ENCODE data around the gene NME9. TPM values are rescaled to one million over a fixed set of nuclear protein-coding genes. Genes with fewer than 3 reads are reported as not detected.

The NME9 gene
- total and polyA plus RNA-seq, 7 donors = 0.23 TPM; not detected in 6

GRCh38 chr3:138260611-138261010, 69.0 kb downstream of the NME9 start:
- intact Hi-C loops (cut with DNase I) = no loop called here
- no peak for DNase-seq
- WGBS, 2 donors = 82 to 83% methylated on average over 1 of the region's 1 CpG
- Histone ChIP-seq H3K4me3 (no peak overlapping the region), H3K4me1 (no peaks in the 10 kb centered on the region), H3K27me3 (no peaks in the 10 kb centered on the region), H3K27ac (no peak overlapping the region), H3K9me3 (no peaks in the 10 kb centered on the region), H3K36me3 (peaks cover 0 to 44% (median 10%) of the 10 kb centered on the region in 4 donors)
- TF ChIP-seq POLR2AphosphoS5 (IDR thresholded peaks at IDR 0.05) (no peak), CTCF (IDR thresholded peaks at IDR 0.05) (no peak), EP300 (IDR thresholded peaks at IDR 0.05) (no peak), POLR2A (IDR thresholded peaks at IDR 0.05) (no peak)

GRCh38 chr3:138259126-138259525, 70.5 kb downstream of the NME9 start:
- WGBS, 2 donors = 83 to 85% methylated on average over 4 of the region's 4 CpGs
- peaks cover 0 to 29% (median 5%) of the 10 kb centered on the region in 4 donors for H3K36me3 ChIP-seq
- H3K4me3 ChIP-seq = no peak overlapping the region
- DNase-seq = no peak
- TF ChIP-seq POLR2AphosphoS5 (IDR thresholded peaks at IDR 0.05) = no peak
- H3K27me3 ChIP-seq = no peaks in the 10 kb centered on the region
- intact Hi-C loops (cut with DNase I) = no loop called here
- H3K27ac ChIP-seq = no peak overlapping the region
- no peaks in the 10 kb centered on the region for H3K9me3 ChIP-seq
- H3K4me1 ChIP-seq = no peaks in the 10 kb centered on the region

GRCh38 chr3:138257986-138258385, 71.7 kb downstream of the NME9 start:
- no peak for DNase-seq
- no peak overlapping the region for H3K27ac ChIP-seq
- no peak for TF ChIP-seq POLR2A (IDR thresholded peaks at IDR 0.05)
- TF ChIP-seq POLR2AphosphoS5 (IDR thresholded peaks at IDR 0.05) = no peak
- TF ChIP-seq EP300 (IDR thresholded peaks at IDR 0.05) = no peak
- TF ChIP-seq CTCF (IDR thresholded peaks at IDR 0.05) = no peak
- WGBS, 2 donors = 93 to 95% methylated on average over 1 of the region's 1 CpG
- intact Hi-C loops (cut with DNase I) = no loop called here
- H3K27me3 ChIP-seq = no peaks in the 10 kb centered on the region
- H3K4me3 ChIP-seq = no peak overlapping the region
- H3K36me3 ChIP-seq = peaks cover 0 to 18% (median 5%) of the 10 kb centered on the region in 4 donors
- H3K9me3 ChIP-seq = no peaks in the 10 kb centered on the region
- no peaks in the 10 kb centered on the region for H3K4me1 ChIP-seq

GRCh38 chr3:138256022-138256421, 73.6 kb downstream of the NME9 start:
- 93 to 100% methylated on average over 1 of the region's 1 CpG for WGBS, 2 donors
- H3K4me1 ChIP-seq = no peaks in the 10 kb centered on the region
- no peaks in the 10 kb centered on the region for H3K27me3 ChIP-seq
- peaks cover 0 to 12% (median 5%) of the 10 kb centered on the region in 4 donors for H3K36me3 ChIP-seq
- no peaks in the 10 kb centered on the region for H3K9me3 ChIP-seq
- DNase-seq = no peak
- intact Hi-C loops (cut with DNase I) = no loop called here
- TF ChIP-seq POLR2A (IDR thresholded peaks at IDR 0.05) (no peak), EP300 (IDR thresholded peaks at IDR 0.05) (no peak), POLR2AphosphoS5 (IDR thresholded peaks at IDR 0.05) (no peak), CTCF (IDR thresholded peaks at IDR 0.05) (no peak)
- H3K27ac ChIP-seq = no peak overlapping the region
- H3K4me3 ChIP-seq = no peak overlapping the region

- no peaks in the 10 kb centered on the region for H3K4me1 ChIP-seq
- TF ChIP-seq POLR2AphosphoS5 (IDR thresholded peaks at IDR 0.05) (no peak), CTCF (IDR thresholded peaks at IDR 0.05) (no peak), POLR2A (IDR thresholded peaks at IDR 0.05) (no peak), EP300 (IDR thresholded peaks at IDR 0.05) (no peak)
- intact Hi-C loops (cut with DNase I) = no loop called here
- no peak overlapping the region for H3K27ac ChIP-seq
- no peak for DNase-seq
- no peaks in the 10 kb centered on the region for H3K9me3 ChIP-seq
- H3K27me3 ChIP-seq = no peaks in the 10 kb centered on the region
- WGBS, 2 donors = 43 to 71% methylated on average over 1 of the region's 1 CpG
- no peak overlapping the region for H3K4me3 ChIP-seq
- peaks cover 0 to 9% (median 4%) of the 10 kb centered on the region in 4 donors for H3K36me3 ChIP-seq
These were observed 75.4 kb downstream of the NME9 start for GRCh38 chr3:138254216-138254615.

All from sigmoid colon (tissue), 7 donors.